Thyroid gland (tissue), 4 donors: ENCODE results near the gene ELF5.

Source experiments
- CTCF ChIP-seq, 6 experiments: fragments of 200-600 bp in 3 of 6; fragments of 450-650 bp in 3 of 6; sonication (generic) in 3 of 6; IDR thresholded peaks; one replicate each; pipeline ENCODE4 v1.5.1; 2016 to 2019; ENCODE audit warnings: antibody characterized with exemption in 6 of 6, mild to moderate bottlenecking in 2 of 6, inconsistent platforms in 1 of 6, moderate library complexity in 1 of 6
- POLR2A ChIP-seq, 2 donors: fragments of 450-650 bp; IDR thresholded peaks; one replicate each; pipeline ENCODE4 v1.6.1; 2017; ENCODE audit warnings: antibody characterized with exemption in 2 of 2, mild to moderate bottlenecking in 2 of 2, moderate library complexity in 1 of 2

- TF ChIP-seq CTCF (IDR thresholded peaks at IDR 0.05) (no peak), POLR2A (IDR thresholded peaks at IDR 0.05) (no peak)
Observed at GRCh38 chr11:34447044-34447443, 66.5 kb downstream of the ELF5 start.
